ENCODE measurements around the gene FEV. TPM values are rescaled to one million over a fixed set of nuclear protein-coding genes. Genes with fewer than 3 reads are reported as not detected.

Gene FEV
- polyA plus RNA-seq, 1 donor (not counting 4 experiments of a cell fraction or from before 2014, with no cell fraction given) = not detected

GRCh38 chr2:219022616-219023015 lies 37.6 kb upstream of the FEV start:
- DNase-seq (ENCODE audit: low read depth, low spot score) (no peak), FAIRE-seq (no peak)
- Histone ChIP-seq H3K4me3 (ENCODE audit: control insufficient read depth in 2 of 3, extremely low read depth in 1 of 3, insufficient read depth in 2 of 3, low read depth in 1 of 3, low read length in 3 of 3) (no peak overlapping the region), H3K36me3 (ENCODE audit: control insufficient read depth in 2 of 2, extremely low read depth in 1 of 2, insufficient read depth in 2 of 2, low read length in 2 of 2) (no peaks in the 10 kb centered on the region), H3K4me1 (ENCODE audit: control insufficient read depth, extremely low read depth, insufficient read depth, low read length) (no peaks in the 10 kb centered on the region), H3K9ac (ENCODE audit: control insufficient read depth, extremely low read depth, insufficient read depth, low read length) (no peak overlapping the region), H3K27me3 (ENCODE audit: control insufficient read depth, extremely low read depth, insufficient read depth, low read length) (peaks cover 29% of the 10 kb centered on the region), H2AFZ (ENCODE audit: control insufficient read depth, low read length) (no peak overlapping the region), H3K27ac (ENCODE audit: control insufficient read depth, insufficient read depth, low read length) (no peak overlapping the region), H3K79me2 (ENCODE audit: control insufficient read depth, insufficient read depth, low read length) (no peaks in the 10 kb centered on the region), H3K9me3 (ENCODE audit: control insufficient read depth, low read depth, low read length) (no peaks in the 10 kb centered on the region), H3K4me2 (ENCODE audit: control insufficient read depth, extremely low read depth, insufficient read depth, low read depth, low read length) (no peak overlapping the region), H3K9me1 (ENCODE audit: control insufficient read depth, extremely low read depth, insufficient read depth, low read length) (no peaks in the 10 kb centered on the region), H4K20me1 (ENCODE audit: control insufficient read depth, extremely low read depth, insufficient read depth, low read length) (no peaks in the 10 kb centered on the region)
- TF ChIP-seq EZH2 (IDR thresholded peaks at IDR 0.05; ENCODE audit: low read length) = no peak
- no peak for TF ChIP-seq CTCF (optimal IDR thresholded peaks at IDR 0.05 in 1 of 3, IDR thresholded peaks at IDR 0.05 in 1 of 3, conservative IDR thresholded peaks at IDR 0.05 in 1 of 3; ENCODE audit: extremely low read depth in 1 of 3, insufficient read depth in 2 of 3, low read length in 3 of 3)
- dilution Hi-C loops (cut with MboI; ENCODE audit: extremely low pct_ligation_motif_present, low sequenced_read_pairs) = no loop called here

- DNase-seq (ENCODE audit: low read depth, low spot score) (no peak), FAIRE-seq (no peak)
- H4K20me1 ChIP-seq (ENCODE audit: control insufficient read depth, extremely low read depth, insufficient read depth, low read length) = no peaks in the 10 kb centered on the region
- H2AFZ ChIP-seq (ENCODE audit: control insufficient read depth, low read length) = no peak overlapping the region
- H3K9me1 ChIP-seq (ENCODE audit: control insufficient read depth, extremely low read depth, insufficient read depth, low read length) = no peaks in the 10 kb centered on the region
- no peaks in the 10 kb centered on the region for H3K4me1 ChIP-seq (ENCODE audit: control insufficient read depth, extremely low read depth, insufficient read depth, low read length)
- TF ChIP-seq EZH2 (IDR thresholded peaks at IDR 0.05; ENCODE audit: low read length) = no peak
- no peak for TF ChIP-seq CTCF (optimal IDR thresholded peaks at IDR 0.05 in 1 of 3, IDR thresholded peaks at IDR 0.05 in 1 of 3, conservative IDR thresholded peaks at IDR 0.05 in 1 of 3; ENCODE audit: extremely low read depth in 1 of 3, insufficient read depth in 2 of 3, low read length in 3 of 3)
- H3K4me2 ChIP-seq (ENCODE audit: control insufficient read depth, extremely low read depth, insufficient read depth, low read depth, low read length) = no peak overlapping the region
- no peaks in the 10 kb centered on the region for H3K79me2 ChIP-seq (ENCODE audit: control insufficient read depth, insufficient read depth, low read length)
- no peaks in the 10 kb centered on the region for H3K9me3 ChIP-seq (ENCODE audit: control insufficient read depth, low read depth, low read length)
- H3K36me3 ChIP-seq (ENCODE audit: control insufficient read depth in 2 of 2, extremely low read depth in 1 of 2, insufficient read depth in 2 of 2, low read length in 2 of 2) = no peaks in the 10 kb centered on the region
- peaks cover 29% of the 10 kb centered on the region for H3K27me3 ChIP-seq (ENCODE audit: control insufficient read depth, extremely low read depth, insufficient read depth, low read length)
- no peak overlapping the region for H3K9ac ChIP-seq (ENCODE audit: control insufficient read depth, extremely low read depth, insufficient read depth, low read length)
- dilution Hi-C loops (cut with MboI; ENCODE audit: extremely low pct_ligation_motif_present, low sequenced_read_pairs) = no loop called here
- H3K27ac ChIP-seq (ENCODE audit: control insufficient read depth, insufficient read depth, low read length) = no peak overlapping the region
- no peak overlapping the region for H3K4me3 ChIP-seq (ENCODE audit: control insufficient read depth in 2 of 3, extremely low read depth in 1 of 3, insufficient read depth in 2 of 3, low read depth in 1 of 3, low read length in 3 of 3)
Measured at GRCh38 chr2:219022041-219022440, 37.1 kb upstream of the FEV start.

Measured in keratinocyte (primary cell).